GM19193 (cell line): Measurements from ENCODE around the gene RAD21L1.

ENCODE experiments used
- POLR2A ChIP-seq: IDR thresholded peaks from 4 replicates; pipeline ENCODE4 v1.6.1; 2011; ENCODE audit not compliant: insufficient read depth, insufficient read length; ENCODE audit errors: extremely low read depth

The RAD21L1 gene

DNA sequence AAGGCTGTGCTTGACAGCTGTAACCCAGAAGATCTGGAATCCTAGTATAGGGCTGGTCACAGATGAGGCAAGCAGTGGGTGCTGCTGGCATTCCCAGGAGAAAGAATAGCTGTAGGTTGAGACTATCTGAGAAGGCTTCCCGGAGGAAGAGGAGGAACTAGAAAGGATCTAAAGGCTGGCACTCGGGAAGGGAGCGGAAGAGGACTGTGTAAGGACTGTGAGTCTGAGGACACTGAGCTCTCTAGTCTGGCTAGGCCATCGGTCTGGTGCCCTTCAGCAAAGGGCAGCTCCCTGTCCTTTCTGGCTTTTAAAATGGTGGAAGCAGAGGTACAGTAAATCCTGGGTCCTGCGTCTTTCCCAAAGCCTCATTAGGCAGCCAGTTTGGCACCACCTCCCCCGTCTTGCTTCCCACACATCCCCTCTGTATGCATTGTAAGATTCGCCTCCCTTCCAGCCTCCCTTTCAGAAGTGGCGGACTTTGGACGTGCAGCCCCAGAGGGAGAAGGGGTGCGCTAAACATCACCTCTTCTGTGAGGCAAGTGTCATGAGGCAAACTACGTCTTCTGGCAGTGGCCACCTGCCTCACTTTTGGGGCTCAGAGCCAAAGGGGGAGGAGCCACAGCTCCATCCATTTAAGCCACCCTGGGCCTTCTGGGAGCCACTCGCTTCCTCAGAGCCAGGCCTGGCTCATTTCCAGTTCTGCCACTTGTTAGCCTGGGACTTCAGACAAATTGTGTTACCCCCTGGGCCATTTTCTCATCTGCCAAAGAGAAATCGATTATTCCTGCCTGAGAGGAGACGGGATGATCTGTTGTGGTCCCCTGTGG, 48.9 kb downstream of the RAD21L1 start:
- no peak for TF ChIP-seq POLR2A

DNA sequence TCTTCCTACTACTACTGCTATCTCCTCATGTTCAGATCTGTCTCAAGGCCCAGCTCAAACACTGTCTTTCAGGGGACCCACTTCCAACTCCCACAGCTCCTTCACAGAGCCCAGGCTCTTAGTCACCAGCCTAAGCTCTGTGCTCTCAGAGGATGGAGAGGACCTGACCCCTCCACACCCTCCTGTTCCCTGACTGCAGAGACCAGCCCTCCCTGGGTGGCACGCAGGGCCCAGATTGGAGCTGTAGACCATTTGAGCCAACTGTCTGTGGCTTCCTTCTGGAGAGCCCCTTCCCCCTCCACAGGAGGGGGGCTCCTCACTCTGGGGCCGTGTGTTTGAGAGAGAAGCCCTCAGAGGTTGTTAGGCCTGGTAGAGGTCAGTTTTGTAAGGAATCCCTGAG, 50.1 kb downstream of the RAD21L1 start:
- TF ChIP-seq POLR2A = no peak

DNA sequence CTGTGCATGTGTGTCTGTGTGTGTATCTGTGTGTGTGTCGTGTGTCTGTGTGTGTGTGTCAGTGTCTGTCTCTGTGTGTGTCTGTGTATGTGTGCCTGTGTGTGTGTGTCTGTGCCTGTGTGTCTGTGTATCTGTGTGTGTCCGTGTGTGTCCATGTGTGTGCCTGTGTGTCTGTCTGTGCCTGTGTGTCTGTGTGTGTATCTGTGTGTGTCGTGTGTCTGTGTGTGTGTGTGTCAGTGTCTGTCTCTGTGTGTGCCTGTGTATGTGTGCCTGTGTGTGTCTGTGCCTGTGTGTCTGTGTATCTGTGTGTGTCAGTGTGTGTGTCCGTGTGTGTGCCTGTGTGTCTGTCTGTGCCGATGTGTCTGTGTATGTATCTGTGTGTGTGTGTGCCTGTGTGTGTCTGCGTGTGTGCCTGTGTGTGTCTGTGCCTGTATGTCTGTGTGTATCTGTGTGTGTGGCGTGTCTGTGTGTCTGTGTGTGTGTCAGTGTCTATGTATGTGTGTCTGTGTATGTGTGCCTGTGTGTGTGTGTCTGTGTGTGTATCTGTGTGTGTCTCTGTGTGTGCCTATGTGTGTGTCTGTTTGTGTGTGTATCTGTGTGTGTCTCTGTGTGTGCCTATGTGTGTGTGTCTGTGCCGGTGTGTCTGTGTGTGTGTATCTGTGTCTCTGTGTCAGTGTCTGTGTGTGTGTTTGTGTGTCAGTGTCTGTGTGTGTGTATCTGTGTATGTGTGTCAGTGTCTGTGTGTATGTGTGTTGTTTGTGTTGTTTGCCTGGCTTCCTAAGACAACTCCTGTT, 51.9 kb downstream of the RAD21L1 start:
- no peak for TF ChIP-seq POLR2A

DNA sequence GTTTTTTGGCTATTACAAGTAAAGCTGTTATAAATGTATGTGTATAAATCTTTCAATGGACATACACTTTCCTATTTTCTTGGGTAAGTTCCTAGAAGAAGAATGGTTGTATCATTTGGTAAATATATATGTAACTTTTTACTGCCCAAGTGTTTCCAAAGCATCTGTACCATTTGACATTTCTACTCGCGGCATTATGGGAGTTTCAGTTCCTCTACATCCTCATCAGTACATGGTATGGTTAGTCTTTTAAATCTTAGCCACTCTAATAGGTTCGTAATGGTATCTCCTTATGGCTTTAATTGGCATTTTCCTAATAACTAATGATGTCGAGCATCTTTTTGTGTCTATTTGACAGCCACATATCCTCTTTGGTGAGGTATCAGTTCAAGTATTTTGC, 53.1 kb downstream of the RAD21L1 start:
- TF ChIP-seq POLR2A = no peak

DNA sequence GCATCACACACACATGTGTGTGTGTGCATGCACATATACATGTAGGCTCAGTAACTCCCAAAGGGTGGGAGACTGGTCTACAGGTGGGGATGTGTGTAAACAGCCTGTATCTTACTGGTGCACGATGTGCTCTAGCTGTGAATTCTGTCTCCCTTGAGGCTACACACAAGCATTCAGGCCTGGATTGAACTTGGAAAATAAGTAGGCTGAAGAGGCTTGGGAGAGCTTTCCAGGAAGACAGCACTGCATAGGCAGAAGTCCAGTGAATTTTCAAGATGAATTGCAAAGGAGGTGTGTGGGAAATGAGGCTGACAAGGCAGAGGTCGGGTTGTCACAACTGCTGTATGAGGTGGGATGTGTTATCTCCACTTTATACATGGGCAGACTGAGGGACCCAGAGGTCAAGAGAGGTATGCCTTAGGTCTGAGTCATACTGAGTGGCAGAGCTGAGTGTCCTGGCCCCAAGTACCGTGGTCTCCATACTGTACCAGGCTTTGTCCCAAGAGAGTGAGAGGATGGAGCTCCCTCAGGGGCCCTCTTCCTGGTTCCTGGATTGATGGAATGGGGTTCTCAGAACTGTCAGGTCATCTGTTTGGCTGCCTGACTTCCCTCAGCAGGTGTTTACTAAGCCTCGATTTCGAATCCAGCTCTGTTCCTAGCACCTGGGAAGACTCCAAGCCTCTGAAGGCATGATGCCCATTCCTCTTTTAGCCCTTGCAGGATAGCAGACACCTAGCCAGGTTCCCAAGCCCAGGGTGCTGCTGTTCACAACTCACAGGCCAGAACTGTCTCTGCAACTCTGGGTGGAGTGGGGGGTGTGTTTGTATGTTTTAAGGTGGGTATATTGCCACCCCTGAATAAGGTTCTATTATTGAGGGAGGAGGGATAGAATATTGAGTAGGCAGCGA, 54.6 kb downstream of the RAD21L1 start:
- TF ChIP-seq POLR2A = no peak

DNA sequence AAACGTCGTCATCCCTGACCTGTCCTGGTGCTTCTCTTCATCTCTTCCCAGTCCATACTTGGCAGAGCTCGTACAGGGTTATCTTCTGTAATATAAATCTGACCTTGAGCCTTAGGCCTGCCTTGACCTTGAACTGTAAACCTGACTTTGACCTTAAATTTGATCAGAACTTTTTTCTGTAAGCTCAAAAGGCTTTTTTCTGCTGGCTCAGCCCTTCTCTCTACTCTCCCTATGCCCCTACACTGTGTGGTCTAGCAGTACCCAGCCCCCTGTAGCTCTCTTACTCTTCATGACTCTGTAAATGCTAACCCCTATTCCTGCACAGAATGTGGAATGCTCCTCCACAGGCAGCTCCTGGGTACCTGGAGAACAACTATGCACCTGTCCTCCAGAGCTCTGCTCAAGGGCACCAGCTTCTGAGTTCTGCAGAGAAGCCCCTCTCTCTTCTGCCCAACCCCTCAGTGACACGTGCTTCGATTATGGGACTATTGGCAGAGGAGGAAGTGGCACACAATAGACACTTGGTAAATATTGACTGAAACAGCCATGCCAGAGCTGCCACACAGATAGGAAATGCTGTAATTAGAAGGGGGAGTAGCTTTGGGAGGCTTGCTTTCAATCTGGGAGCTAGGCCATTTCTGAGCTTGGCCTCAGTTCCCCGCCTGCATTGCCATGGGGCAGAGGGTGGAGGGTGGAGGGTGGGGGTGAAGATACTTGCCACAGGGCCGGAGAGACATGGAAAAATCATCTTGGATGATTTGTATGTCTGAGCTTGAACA, 55.6 kb downstream of the RAD21L1 start:
- no peak for TF ChIP-seq POLR2A

DNA sequence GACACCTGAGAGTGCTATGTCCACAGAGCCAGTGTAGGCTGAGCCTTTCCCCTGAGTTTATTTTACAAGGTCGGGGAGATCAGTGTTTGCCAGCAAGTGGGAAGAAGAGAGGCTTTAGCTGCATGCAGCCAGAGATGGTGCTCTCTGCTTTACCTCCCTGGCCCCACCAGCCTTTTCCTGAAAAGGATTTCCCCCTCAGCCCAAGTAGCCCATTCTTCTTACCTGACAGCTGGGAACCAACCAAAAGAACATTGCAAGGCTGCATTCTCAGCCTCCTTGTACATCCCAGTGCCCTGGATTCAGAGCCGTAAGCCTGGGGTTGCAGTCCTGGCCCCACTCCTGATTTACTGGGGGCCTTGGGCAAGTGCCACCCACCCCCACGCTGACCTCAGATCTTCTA, 57.1 kb downstream of the RAD21L1 start:
- no peak for TF ChIP-seq POLR2A

DNA sequence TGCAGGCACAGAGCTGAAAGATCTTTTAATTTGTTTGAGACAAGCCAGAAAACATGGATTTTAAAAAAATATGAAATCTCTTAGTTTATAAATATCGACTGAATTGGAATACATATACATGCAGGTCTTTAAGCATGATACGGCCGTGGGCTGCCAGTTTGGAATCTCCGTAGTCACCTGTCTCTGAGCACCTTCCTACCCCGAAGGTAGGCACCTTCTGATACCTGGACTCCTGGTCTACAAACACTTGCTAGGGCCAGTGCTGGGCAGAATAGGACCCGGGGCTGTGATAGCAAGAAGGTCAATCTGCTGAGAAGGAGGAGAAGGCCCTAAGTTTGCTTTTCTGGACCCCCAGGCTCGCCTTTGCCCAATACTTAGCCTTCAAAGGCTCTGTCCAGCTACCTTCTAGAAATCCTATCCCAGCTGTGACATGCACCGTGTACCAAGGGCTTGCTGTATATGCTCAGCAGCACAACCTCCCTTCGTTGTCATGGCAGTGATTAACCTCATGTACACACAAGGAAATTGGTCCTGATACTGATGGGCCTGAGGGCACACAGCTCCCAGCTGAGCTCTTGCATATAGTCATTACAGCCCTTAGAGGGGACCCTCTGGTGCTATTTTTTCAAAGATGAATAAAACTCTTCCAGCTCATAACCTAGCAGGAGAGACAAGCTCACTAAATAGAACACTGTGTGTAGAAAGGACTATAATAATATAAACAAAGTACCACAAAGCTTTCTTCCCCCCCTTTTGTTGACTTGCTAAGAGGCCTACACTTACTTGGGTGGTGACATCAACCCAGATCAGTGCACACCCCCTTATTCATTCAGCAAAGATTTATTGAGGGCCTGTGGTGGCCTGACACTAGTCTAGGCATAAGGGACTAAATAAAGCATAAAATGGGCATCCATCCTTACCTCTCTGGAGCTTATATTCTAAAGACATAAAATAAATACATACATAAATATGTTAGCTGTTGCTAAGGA, 58.0 kb downstream of the RAD21L1 start:
- no peak for TF ChIP-seq POLR2A

DNA sequence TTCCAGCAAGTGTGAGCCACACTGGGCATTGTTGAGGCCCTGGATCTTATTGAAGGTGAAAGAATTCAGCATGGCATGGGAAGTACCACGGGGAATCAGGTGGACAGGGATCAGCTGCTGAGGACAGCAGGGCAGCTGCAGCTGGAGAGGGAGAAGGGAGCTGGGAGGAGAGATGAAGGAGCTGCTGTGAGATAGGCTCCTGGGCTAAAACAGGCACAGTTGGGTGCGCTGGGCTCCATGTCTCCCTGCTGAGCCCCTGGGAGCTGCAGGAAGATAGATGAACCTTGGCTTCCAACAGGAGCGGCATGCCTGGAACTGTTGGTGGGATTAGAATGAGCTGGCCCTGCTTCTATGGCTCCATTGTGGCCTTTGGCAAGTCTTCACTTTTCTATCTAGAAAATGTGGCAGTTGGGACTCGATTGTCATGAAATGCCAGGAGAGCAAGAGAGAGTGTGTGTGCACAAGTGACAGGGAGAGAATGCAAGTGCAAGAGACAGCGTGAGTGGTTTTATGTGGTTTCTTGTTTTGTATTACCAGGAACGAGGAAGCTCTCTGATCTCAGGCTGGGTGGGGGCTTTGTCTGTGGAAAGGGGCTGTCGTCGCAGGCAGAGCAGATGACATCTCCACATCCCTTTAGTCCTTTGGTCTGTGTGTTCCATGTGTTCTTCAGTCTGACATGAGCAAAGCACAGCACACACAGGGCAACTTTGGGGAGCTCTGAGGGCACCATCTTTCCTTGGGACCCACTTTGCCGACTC, 60.6 kb downstream of the RAD21L1 start:
- TF ChIP-seq POLR2A = no peak

DNA sequence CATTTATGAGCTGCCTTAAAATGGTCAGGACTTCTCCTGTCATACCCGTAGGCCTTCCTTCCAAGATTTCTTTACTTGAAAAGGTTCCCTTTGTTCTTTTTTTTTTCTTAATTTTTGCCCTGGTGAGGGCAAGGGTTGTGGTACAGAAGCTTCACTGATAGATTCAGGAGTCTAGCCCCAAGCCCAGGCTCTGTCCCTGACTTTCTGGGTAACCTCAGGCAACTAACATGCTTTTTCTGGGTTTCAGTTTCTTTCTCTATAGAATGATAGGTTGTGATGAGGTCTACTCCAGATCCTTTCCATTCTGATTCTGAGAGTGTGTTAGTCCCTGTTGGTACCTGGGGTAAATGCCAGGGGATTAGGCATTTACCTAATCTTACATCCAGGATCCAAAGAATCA, 61.5 kb downstream of the RAD21L1 start:
- no peak for TF ChIP-seq POLR2A

DNA sequence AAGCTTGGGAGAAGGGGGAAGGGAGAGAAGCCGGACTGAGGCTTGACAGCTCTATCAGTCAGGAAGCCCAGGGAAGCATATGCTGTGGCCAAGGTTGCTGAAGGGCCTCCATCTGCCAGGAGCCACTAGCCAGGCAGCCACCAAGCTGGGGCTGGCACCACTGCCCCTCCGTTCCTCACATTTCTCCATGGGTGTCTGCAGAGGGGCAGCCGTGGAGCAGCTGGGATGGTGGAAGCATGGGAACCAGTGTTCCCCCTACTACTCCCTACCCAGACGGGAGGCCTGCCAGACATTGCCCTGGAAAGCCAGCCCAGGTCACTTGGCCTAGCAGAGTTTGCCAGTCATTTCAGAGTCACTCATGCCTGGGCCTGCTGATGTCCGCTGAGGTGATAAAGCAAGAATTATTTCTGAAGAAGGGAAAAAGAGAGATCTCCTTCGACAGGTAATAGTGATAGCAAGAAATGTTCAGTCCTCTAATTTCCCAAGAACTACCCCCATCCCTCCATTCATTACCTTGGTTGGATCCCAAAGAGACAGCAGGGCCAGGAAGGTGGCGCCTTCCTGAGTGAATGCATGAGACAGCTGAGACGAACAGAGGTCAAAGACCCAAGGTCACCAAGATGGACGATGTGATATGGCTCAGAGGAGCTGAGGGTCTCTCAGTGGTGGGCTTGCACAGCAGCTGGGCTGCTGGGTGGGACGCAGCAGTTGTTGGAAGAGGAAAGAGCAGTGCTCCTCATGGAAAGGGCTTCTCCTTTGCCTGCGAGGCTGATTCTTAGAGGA, 62.1 kb downstream of the RAD21L1 start:
- TF ChIP-seq POLR2A = no peak

DNA sequence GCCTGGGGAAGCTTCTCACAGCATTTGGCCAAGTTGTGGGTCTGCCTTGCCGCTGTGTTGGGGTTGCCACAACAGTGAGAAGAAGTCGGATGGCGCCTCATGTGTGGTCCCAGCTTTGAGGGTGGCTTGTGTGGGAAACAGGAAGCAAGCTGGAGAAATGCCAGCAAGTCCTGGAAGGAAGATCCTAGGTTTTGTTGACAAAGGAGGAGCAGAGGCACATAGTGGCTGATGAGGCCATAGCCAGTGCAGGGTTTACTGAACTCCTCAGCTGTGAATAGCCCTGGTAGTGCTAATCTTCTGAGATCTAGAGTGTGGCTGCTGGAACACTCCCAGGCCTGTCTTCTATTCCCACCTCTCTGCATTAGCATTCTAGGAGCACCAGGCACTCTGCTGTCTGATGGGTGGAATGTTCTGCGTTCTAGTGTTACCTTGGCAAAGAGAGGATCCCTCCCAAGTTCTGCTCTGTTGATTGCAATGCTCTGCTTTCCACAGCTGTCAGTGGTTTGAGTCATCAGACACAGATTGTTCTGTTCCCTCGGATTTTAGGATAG, 65.4 kb downstream of the RAD21L1 start:
- TF ChIP-seq POLR2A = no peak

DNA sequence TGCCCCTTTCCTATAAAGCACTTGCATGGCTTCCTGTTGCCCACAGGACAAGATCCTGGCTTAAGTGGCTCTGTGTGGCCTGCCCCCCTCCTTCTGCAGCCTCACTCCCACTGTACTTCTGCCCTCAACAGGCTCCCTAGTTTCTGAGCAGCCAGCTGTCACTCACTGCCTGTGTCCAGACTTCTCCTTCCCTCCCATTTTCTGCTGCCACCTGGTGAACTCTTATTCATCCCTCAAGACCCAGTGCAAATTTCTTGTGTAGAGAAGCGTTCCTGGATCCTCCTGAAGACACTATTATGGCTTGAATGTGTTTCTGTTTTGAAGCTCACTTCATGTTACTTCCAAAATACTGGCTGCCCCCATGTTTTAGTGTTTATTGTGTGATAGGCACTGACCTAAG, 66.8 kb downstream of the RAD21L1 start:
- no peak for TF ChIP-seq POLR2A
